Activated T-helper 1 cell treated with anti-CD3 and anti-CD28 coated beads, Interleukin-12 subunit alpha, Interleukin-12 subunit beta, Interleukin-2, Interleukin-4 antibody, amounts not matched to agents 30 ng/mL and 10 ng/mL and 1 ng/mL, durations not matched to agents 14 hours and 24 hours and 36 hours (primary cell): Measurements from ENCODE around the gene GLRX2. TPM values are rescaled to one million over a fixed set of nuclear protein-coding genes. Genes with fewer than 3 reads are reported as not detected.

Experiments used
- DNase-seq: peaks from one replicate; pipeline ENCODE4 v3.0.0; 2021; ENCODE audit warnings: low spot score
- H3K27ac Mint-ChIP-seq: one replicate; pipeline ENCODE4 v1.8.0; 2021; ENCODE audit warnings: mild to moderate bottlenecking, mixed read lengths
- H3K27me3 Mint-ChIP-seq: one replicate; pipeline ENCODE4 v1.8.0; 2022; ENCODE audit warnings: mild to moderate bottlenecking, moderate library complexity, mixed read lengths; ENCODE audit not compliant: insufficient read depth
- H3K36me3 Mint-ChIP-seq: one replicate; pipeline ENCODE4 v1.8.0; 2021; ENCODE audit warnings: low read depth, mixed read lengths
- H3K4me1 Mint-ChIP-seq: one replicate; pipeline ENCODE4 v1.8.0; 2021; ENCODE audit warnings: low read depth, mixed read lengths
- H3K4me3 Mint-ChIP-seq: one replicate; pipeline ENCODE4 v1.8.0; 2021; ENCODE audit warnings: mild to moderate bottlenecking, moderate library complexity, mixed read lengths
- H3K9me3 Mint-ChIP-seq: one replicate; pipeline ENCODE4 v1.8.0; 2021; ENCODE audit warnings: mixed read lengths
- intact Hi-C: fragments of 100-400 bp; cut with micrococcal nuclease; formaldehyde crosslinking; loops from one replicate; pipeline ENCODE4 v1.15.1; 2024
- total RNA-seq: library from RNA; stranded (reverse); gene quantifications from 2 replicates; pipeline ENCODE4 v1.2.3, GENCODE V29; 2022

The GLRX2 gene
- total RNA-seq, 1 donor from 2014 or later: 32.9 TPM

GRCh38 chr1:193108471-193108870, 3.3 kb upstream of the GLRX2 start:
- H3K4me1 Mint-ChIP-seq: peaks cover 14% of the 10 kb centered on the region
- intact Hi-C loops: loop anchor here (5.0 kb wide), 1 partner anchor 636 kb away; no protein-coding TSS in a partner anchor
- no peak overlapping the region for H3K4me3 Mint-ChIP-seq
- peaks cover 14% of the 10 kb centered on the region for H3K27me3 Mint-ChIP-seq
- H3K36me3 Mint-ChIP-seq: no peaks in the 10 kb centered on the region
- no peaks in the 10 kb centered on the region for H3K9me3 Mint-ChIP-seq
- no peak for DNase-seq
- H3K27ac Mint-ChIP-seq: no peak overlapping the region

GRCh38 chr1:193105821-193106177, 585 bp upstream of the GLRX2 start:
- Mint-ChIP-seq H3K9me3 (no peaks in the 10 kb centered on the region), H3K4me1 (peaks cover 24% of the 10 kb centered on the region), H3K36me3 (peaks cover 6% of the 10 kb centered on the region), H3K4me3 (peak overlapping the region; percentile 86), H3K27ac (peak overlapping the region; percentile 77), H3K27me3 (peaks cover 14% of the 10 kb centered on the region)
- intact Hi-C loops: loop anchor here (1.0 to 5.0 kb wide), 3 partner anchors 17 to 633 kb away; partner anchors contain the start of genes CDC73, RO60 and UCHL5
- no peak for DNase-seq

- intact Hi-C loops: loop anchor here (1.0 kb wide), 1 partner anchor 296 kb away; no protein-coding TSS in a partner anchor
- H3K9me3 Mint-ChIP-seq: no peaks in the 10 kb centered on the region
- H3K36me3 Mint-ChIP-seq: peaks cover 11% of the 10 kb centered on the region
- peak overlapping the region; percentile 92 for H3K4me3 Mint-ChIP-seq
- peak; percentile 8 for DNase-seq
- H3K27ac Mint-ChIP-seq: peak overlapping the region; percentile 74
- peaks cover 24% of the 10 kb centered on the region for H3K4me1 Mint-ChIP-seq
- H3K27me3 Mint-ChIP-seq: peaks cover 12% of the 10 kb centered on the region
Measured at GRCh38 chr1:193104502-193104906, 710 bp downstream of the GLRX2 start.

- DNase-seq: no peak
- intact Hi-C loops: loop anchor here (1.0 kb wide), 1 partner anchor 296 kb away; no protein-coding TSS in a partner anchor
- Mint-ChIP-seq H3K9me3 (no peaks in the 10 kb centered on the region), H3K27ac (no peak overlapping the region), H3K36me3 (peaks cover 11% of the 10 kb centered on the region), H3K27me3 (peaks cover 8% of the 10 kb centered on the region), H3K4me1 (peaks cover 24% of the 10 kb centered on the region), H3K4me3 (peak overlapping the region; percentile 92)
Measured at GRCh38 chr1:193103759-193104501, 1.3 kb downstream of the GLRX2 start.

GRCh38 chr1:193102662-193103061, 2.6 kb downstream of the GLRX2 start:
- intact Hi-C loops: no loop called here
- Mint-ChIP-seq H3K36me3 (peaks cover 16% of the 10 kb centered on the region), H3K9me3 (no peaks in the 10 kb centered on the region), H3K27me3 (peaks cover 5% of the 10 kb centered on the region), H3K4me1 (peaks cover 24% of the 10 kb centered on the region), H3K27ac (no peak overlapping the region), H3K4me3 (no peak overlapping the region)
- DNase-seq: no peak

- Mint-ChIP-seq H3K36me3 (peaks cover 25% of the 10 kb centered on the region), H3K4me3 (no peak overlapping the region), H3K4me1 (peaks cover 5% of the 10 kb centered on the region), H3K9me3 (no peaks in the 10 kb centered on the region), H3K27ac (no peak overlapping the region), H3K27me3 (no peaks in the 10 kb centered on the region)
- intact Hi-C loops: no loop called here
- no peak for DNase-seq
Measured at GRCh38 chr1:193094112-193094511, 11.1 kb downstream of the GLRX2 start.

- Mint-ChIP-seq H3K4me1 (no peaks in the 10 kb centered on the region), H3K4me3 (no peak overlapping the region), H3K36me3 (peaks cover 13% of the 10 kb centered on the region), H3K9me3 (no peaks in the 10 kb centered on the region), H3K27ac (no peak overlapping the region), H3K27me3 (no peaks in the 10 kb centered on the region)
- DNase-seq: no peak
- intact Hi-C loops: no loop called here
Measured at GRCh38 chr1:193090865-193091264, 14.3 kb downstream of the GLRX2 start.

- no peaks in the 10 kb centered on the region for H3K9me3 Mint-ChIP-seq
- no peak overlapping the region for H3K4me3 Mint-ChIP-seq
Measured at GRCh38 chr1:193087893-193088292, 17.3 kb downstream of the GLRX2 start.

GRCh38 chr1:193086342-193086741, 18.9 kb downstream of the GLRX2 start:
- no peaks in the 10 kb centered on the region for H3K27me3 Mint-ChIP-seq
- peaks cover 24% of the 10 kb centered on the region for H3K36me3 Mint-ChIP-seq
- H3K27ac Mint-ChIP-seq: no peak overlapping the region

More at GRCh38 chr1:193087893-193088292, 17.3 kb downstream of the GLRX2 start:
- no peak overlapping the region for H3K27ac Mint-ChIP-seq
- H3K36me3 Mint-ChIP-seq: peaks cover 18% of the 10 kb centered on the region
- intact Hi-C loops: no loop called here
- no peak for DNase-seq
- no peaks in the 10 kb centered on the region for H3K4me1 Mint-ChIP-seq
- H3K27me3 Mint-ChIP-seq: no peaks in the 10 kb centered on the region

GRCh38 chr1:193085263-193085662, 20.0 kb downstream of the GLRX2 start:
- H3K27me3 Mint-ChIP-seq: no peaks in the 10 kb centered on the region
- H3K4me3 Mint-ChIP-seq: no peak overlapping the region
- DNase-seq: no peak
- H3K36me3 Mint-ChIP-seq: peaks cover 29% of the 10 kb centered on the region
- H3K4me1 Mint-ChIP-seq: no peaks in the 10 kb centered on the region
- H3K27ac Mint-ChIP-seq: no peak overlapping the region
- intact Hi-C loops: no loop called here
- no peaks in the 10 kb centered on the region for H3K9me3 Mint-ChIP-seq

More at GRCh38 chr1:193086342-193086741, 18.9 kb downstream of the GLRX2 start:
- DNase-seq: no peak
- Mint-ChIP-seq H3K9me3 (no peaks in the 10 kb centered on the region), H3K4me3 (no peak overlapping the region), H3K4me1 (no peaks in the 10 kb centered on the region)
- intact Hi-C loops: no loop called here

GRCh38 chr1:193083365-193084088, 21.7 kb downstream of the GLRX2 start:
- H3K4me3 Mint-ChIP-seq: no peak overlapping the region
- no peaks in the 10 kb centered on the region for H3K4me1 Mint-ChIP-seq
- intact Hi-C loops: no loop called here
- H3K27ac Mint-ChIP-seq: no peak overlapping the region
- no peak for DNase-seq
- H3K9me3 Mint-ChIP-seq: no peaks in the 10 kb centered on the region
- H3K36me3 Mint-ChIP-seq: peaks cover 41% of the 10 kb centered on the region
- H3K27me3 Mint-ChIP-seq: no peaks in the 10 kb centered on the region

- Mint-ChIP-seq H3K36me3 (peaks cover 64% of the 10 kb centered on the region), H3K4me1 (no peaks in the 10 kb centered on the region), H3K9me3 (peaks cover 10% of the 10 kb centered on the region), H3K27me3 (no peaks in the 10 kb centered on the region), H3K27ac (no peak overlapping the region), H3K4me3 (no peak overlapping the region)
- intact Hi-C loops: no loop called here
- DNase-seq: no peak
Measured at GRCh38 chr1:193079187-193079586, 26.0 kb downstream of the GLRX2 start.

- Mint-ChIP-seq H3K4me1 (no peaks in the 10 kb centered on the region), H3K27me3 (no peaks in the 10 kb centered on the region), H3K4me3 (no peak overlapping the region), H3K9me3 (peaks cover 10% of the 10 kb centered on the region), H3K36me3 (peaks cover 56% of the 10 kb centered on the region), H3K27ac (no peak overlapping the region)
- DNase-seq: no peak
- intact Hi-C loops: no loop called here
Measured at GRCh38 chr1:193077991-193078390, 27.2 kb downstream of the GLRX2 start.
